GM10248 (cell line): ENCODE data around the gene GPR139.

Source experiments
- CTCF ChIA-PET: fragments of 300-600 bp; sonication (Branson Sonifier 250); formaldehyde crosslinking; extraction: SDS; loops from one replicate; lab custom pipeline; 2021; ENCODE audit warnings: antibody characterized with exemption; lab: Yijun Ruan, JAX
- POLR2A ChIA-PET: fragments of 350-650 bp; sonication (Branson Sonifier 250); formaldehyde crosslinking; extraction: SDS; loops from one replicate; lab custom pipeline; 2020; ENCODE audit warnings: antibody characterized with exemption; lab: Yijun Ruan, JAX
- DNase-seq: peaks from one replicate; pipeline ENCODE4 v3.0.0; 2012; ENCODE audit errors: extremely low spot score
- CTCF ChIP-seq: IDR thresholded peaks from 2 replicates; pipeline ENCODE4 v1.5.1; 2012; ENCODE audit warnings: mild to moderate bottlenecking, low read depth; ENCODE audit errors: extremely low read depth, missing control alignments, control extremely low read depth

The GPR139 gene

DNA sequence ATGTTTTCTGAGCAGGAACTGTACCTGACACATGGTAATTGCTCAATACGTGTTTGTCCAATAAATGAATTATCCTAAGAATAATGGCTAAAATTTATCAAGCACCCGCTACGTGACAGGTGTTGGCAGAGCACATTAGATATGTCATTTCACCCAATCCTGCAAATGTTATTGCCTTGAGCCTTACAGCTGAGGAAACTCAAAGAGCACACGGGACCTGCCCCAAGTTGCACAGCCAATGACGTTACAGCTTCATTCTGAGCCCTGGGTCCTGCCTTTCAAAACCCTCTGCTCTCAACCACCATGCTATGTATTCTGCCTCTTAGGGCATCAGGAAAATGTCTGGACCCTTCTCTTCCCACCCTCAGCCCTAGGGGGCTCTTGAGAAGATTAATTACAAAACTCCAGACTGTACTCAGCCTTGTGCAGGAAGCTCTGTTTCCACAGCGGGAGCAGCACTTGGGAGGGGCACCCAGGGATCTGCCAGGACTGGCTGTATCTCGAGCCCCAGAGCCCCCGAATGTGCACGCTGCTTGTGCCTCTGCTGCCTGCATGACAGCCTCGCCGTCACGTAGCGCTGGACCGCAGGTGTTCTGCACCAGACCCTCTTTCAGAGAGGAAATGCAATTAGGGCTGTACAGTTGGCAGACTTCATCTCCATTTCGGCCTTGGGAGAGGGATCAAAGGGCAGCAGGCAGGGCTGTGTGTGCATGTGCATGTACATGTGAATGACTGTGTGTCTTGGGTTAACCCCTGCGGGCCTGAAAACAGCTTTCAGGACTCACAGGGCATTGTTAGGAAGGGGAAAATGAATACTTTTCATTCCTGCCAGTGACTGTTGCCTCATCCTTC is 71.6 kb downstream of the GPR139 start:
- no peak for DNase-seq
- no peak for TF ChIP-seq CTCF
- ChIA-PET POLR2A (no interaction called here), CTCF (no interaction called here)

- DNase-seq: no peak
- CTCF ChIA-PET: no interaction called here
- TF ChIP-seq CTCF: no peak
- POLR2A ChIA-PET: no interaction called here
Observed at GRCh38 chr16:19997734-19998133, 76.0 kb downstream of the GPR139 start.

DNA sequence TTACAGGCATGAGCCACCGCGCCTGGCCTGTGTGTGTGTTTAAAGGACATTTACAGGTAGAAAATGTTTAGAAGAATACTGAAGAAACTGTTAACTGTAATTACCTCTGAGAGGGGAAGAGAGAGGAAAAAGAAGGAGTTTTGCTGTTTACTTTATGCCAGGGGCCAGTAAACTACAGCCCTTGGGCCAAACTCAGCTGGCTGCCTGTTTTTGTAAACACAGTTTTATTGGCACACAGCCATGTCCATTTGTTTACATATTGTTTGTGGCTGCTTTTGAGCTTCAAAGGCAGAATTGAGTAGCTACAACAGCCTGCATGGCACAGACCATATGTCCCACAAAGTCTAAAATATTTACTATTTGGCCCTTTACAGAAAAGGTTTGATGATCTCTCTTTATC is 76.4 kb downstream of the GPR139 start:
- POLR2A ChIA-PET: no interaction called here
- TF ChIP-seq CTCF: no peak
- DNase-seq: no peak
- CTCF ChIA-PET: no interaction called here

DNA sequence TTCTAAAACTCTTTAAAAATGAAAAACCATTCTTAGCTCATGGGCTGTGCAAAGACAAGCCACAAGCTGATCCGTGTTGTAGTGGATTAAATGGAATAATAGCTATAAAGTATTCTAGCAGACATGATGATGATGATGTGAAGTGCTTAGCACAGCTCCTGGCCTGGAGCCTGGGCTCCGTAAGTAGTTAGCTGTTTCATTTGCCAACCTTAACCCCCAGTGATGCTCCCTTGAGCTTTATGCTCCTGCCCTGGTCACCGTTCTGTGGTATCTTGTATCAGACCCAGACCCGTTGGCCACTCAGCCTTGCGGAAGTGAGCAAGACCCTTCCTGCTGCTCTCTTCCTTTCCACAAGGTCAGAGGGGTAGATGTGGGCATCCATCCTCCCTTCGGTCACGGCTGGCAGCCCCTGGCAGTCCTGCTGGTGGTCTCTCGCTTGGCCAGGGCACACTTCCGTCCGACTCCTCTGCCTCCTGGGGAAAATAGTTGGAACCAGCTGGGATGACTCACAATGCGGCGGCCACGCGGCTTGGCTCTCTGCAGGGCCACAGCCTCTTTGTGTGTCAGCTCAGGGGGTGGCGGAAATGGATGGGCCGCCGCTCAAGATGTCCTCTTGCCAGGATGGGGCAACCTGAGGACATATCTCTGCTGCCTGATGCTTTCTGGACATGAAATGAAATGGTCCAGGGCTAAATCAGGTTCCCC is 79.1 kb downstream of the GPR139 start:
- ChIA-PET CTCF (interaction anchor here (0.9 kb wide), 1 partner anchor 206 kb away, joined by 3 read pairs; no protein-coding TSS in a partner anchor), POLR2A (no interaction called here)
- DNase-seq: no peak
- no peak for TF ChIP-seq CTCF

DNA sequence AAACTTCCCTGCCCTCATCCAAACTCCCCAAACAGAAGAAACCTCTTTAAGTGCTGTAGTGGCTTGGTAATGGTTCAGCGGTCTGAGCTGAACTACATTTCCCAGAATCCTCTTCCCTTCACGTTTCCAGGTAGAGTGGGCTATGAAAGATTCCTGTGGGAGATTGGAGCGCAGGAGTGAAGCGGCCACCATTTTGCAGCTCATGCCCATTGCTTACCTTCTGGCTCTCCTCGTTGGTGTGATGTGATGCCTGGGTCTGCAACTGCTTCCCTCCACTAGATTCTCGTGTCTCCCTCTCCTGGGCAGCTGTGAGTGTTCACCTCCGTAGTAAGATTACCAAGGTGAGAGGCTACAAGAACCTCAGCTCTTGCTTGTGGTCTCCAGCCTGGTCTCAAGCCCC is 82.1 kb downstream of the GPR139 start:
- TF ChIP-seq CTCF: no peak
- no peak for DNase-seq
- POLR2A ChIA-PET: no interaction called here
- CTCF ChIA-PET: interaction anchor here (0.7 to 1.4 kb wide), 2 partner anchors 9 to 21 kb away, joined by 3 to 4 read pairs; no protein-coding TSS in a partner anchor

DNA sequence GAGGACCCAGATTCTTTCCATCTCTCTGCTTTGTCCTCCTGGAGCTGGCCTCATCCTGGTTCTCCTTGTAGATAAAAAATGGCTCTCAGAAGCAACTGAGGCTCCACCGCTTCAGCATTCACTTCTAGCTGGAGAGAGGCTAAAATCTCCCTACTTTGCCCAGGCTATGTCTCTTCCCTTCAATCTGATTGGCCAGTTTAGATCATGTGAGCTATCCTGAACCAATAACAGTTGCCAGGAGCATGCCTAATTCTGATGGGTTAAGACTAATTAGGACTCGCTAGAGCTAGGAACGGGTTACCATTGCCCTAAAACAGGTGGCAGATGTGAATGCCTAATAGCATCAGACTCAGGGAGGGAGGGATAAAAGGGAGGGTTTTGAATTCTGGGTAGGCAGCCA is 89.6 kb downstream of the GPR139 start:
- DNase-seq: no peak
- ChIA-PET CTCF (no interaction called here), POLR2A (no interaction called here)
- no peak for TF ChIP-seq CTCF
